ENCODE measurements around the gene MTCL3.

MTCL3 gene

DNA sequence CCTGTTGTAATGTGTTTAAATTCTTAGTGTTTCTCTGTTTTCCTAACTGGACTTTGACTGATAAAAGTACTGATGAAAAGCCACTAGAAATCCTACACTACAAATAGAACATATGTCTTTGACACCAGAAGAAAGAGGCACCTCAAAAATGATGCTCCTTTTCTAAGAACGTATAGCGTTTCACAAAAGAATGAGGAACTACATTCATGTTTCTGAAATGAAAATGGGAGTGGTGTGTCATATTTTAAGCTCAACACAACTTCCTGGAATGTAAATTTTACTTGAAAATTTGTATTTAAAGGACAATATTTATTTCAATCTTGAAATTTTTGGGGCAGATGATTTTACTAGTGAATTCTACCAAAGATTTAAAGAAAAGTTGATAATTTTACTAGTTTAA, 95.2 kb downstream of the MTCL3 start:
- no peak for DNase-seq (ENCODE audit: low read depth)
